Mucosa of rectum (tissue), 2 donors: Measurements from ENCODE around the gene ARPC1A.

Experiments used
- H3K27ac ChIP-seq, 2 donors: one replicate each; pipeline ENCODE4 v1.7.0; 2013; ENCODE audit warnings: inconsistent platforms in 2 of 2, low read depth in 2 of 2, low read length in 2 of 2
- H3K27me3 ChIP-seq, 2 donors: one replicate each; pipeline ENCODE4 v1.7.0; 2013; ENCODE audit warnings: low read length in 2 of 2; ENCODE audit not compliant: control insufficient read depth in 2 of 2, insufficient read depth in 2 of 2
- H3K36me3 ChIP-seq, 2 donors: one replicate each; pipeline ENCODE4 v1.7.0; 2013; ENCODE audit warnings: low read length in 2 of 2; ENCODE audit not compliant: control insufficient read depth in 2 of 2, insufficient read depth in 2 of 2
- H3K4me1 ChIP-seq, 2 donors: one replicate each; pipeline ENCODE4 v1.7.0; 2013; ENCODE audit warnings: low read length in 2 of 2, mild to moderate bottlenecking in 1 of 2; ENCODE audit not compliant: control insufficient read depth in 2 of 2, insufficient read depth in 2 of 2
- H3K4me3 ChIP-seq, 2 donors: one replicate each; pipeline ENCODE4 v1.7.0; 2013; ENCODE audit warnings: low read length in 2 of 2
- H3K9ac ChIP-seq, 2 donors: one replicate each; pipeline ENCODE4 v1.7.0; 2013; ENCODE audit warnings: low read length in 2 of 2, low read depth in 1 of 2, mild to moderate bottlenecking in 1 of 2
- H3K9me3 ChIP-seq, 2 donors: one replicate each; pipeline ENCODE4 v1.7.0; 2013; ENCODE audit warnings: low read length in 2 of 2; ENCODE audit not compliant: control insufficient read depth in 2 of 2
- donor health status: healthy.
- donor health status: Normal muscosa, but diverticular disease.

ARPC1A gene

GRCh38 chr7:99396418-99397296, 71.0 kb downstream of the ARPC1A start:
- no peaks in the 10 kb centered on the region for H3K9me3 ChIP-seq
- H3K9ac ChIP-seq, result no peak overlapping the region
- H3K4me1 ChIP-seq, result peaks cover 16 to 19% of the 10 kb centered on the region in 2 donors
- H3K4me3 ChIP-seq, result no peak overlapping the region
- H3K36me3 ChIP-seq, result peaks cover 57 to 71% of the 10 kb centered on the region in 2 donors
- no peak overlapping the region for H3K27ac ChIP-seq
- no peaks in the 10 kb centered on the region for H3K27me3 ChIP-seq

- no peaks in the 10 kb centered on the region for H3K9me3 ChIP-seq
- H3K27me3 ChIP-seq, result no peaks in the 10 kb centered on the region
- H3K4me1 ChIP-seq, result peaks cover 13 to 14% of the 10 kb centered on the region in 2 donors
- no peak overlapping the region for H3K27ac ChIP-seq
- H3K9ac ChIP-seq, result no peak overlapping the region
- H3K36me3 ChIP-seq, result peaks cover 57 to 68% of the 10 kb centered on the region in 2 donors
- H3K4me3 ChIP-seq, result no peak overlapping the region
Measured at GRCh38 chr7:99397297-99397983, 71.7 kb downstream of the ARPC1A start.

GRCh38 chr7:99398891-99399445, 73.3 kb downstream of the ARPC1A start:
- Histone ChIP-seq H3K27me3 (no peaks in the 10 kb centered on the region), H3K9ac (no peak overlapping the region), H3K4me3 (no peak overlapping the region), H3K27ac (no peak overlapping the region), H3K36me3 (peaks cover 63 to 81% of the 10 kb centered on the region in 2 donors), H3K9me3 (no peaks in the 10 kb centered on the region), H3K4me1 (peaks cover 0 to 2% of the 10 kb centered on the region in 2 donors)

DNA sequence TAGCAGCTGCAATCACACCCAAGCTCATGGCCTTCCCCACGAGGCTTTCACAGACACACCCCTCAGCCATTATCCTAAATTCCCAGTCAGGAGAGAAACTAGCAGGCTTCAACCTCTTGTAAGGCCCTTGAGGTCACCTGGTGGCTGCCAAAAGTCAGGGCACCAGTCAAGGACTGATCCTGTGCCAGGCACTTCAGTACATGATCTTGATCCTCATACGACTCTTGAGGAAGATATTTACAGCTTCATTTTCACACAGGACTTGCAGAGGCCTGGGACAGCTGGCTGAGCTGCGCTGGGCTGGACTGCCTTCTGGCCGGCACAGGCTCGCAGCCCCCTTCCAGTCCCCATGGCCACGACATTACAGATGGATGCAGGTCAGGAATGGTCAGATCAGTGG, 73.9 kb downstream of the ARPC1A start:
- H3K4me3 ChIP-seq, result no peak overlapping the region
- no peak overlapping the region for H3K27ac ChIP-seq
- no peaks in the 10 kb centered on the region for H3K4me1 ChIP-seq
- H3K27me3 ChIP-seq, result no peaks in the 10 kb centered on the region
- no peaks in the 10 kb centered on the region for H3K9me3 ChIP-seq
- no peak overlapping the region for H3K9ac ChIP-seq
- H3K36me3 ChIP-seq, result peaks cover 66 to 84% of the 10 kb centered on the region in 2 donors

GRCh38 chr7:99402854-99403253, 77.2 kb downstream of the ARPC1A start:
- Histone ChIP-seq H3K36me3 (peaks cover 43 to 58% of the 10 kb centered on the region in 2 donors), H3K4me1 (peaks cover 15% of the 10 kb centered on the region in 2 donors), H3K4me3 (no peak overlapping the region), H3K9ac (no peak overlapping the region), H3K27me3 (no peaks in the 10 kb centered on the region), H3K9me3 (no peaks in the 10 kb centered on the region), H3K27ac (no peak overlapping the region)

DNA sequence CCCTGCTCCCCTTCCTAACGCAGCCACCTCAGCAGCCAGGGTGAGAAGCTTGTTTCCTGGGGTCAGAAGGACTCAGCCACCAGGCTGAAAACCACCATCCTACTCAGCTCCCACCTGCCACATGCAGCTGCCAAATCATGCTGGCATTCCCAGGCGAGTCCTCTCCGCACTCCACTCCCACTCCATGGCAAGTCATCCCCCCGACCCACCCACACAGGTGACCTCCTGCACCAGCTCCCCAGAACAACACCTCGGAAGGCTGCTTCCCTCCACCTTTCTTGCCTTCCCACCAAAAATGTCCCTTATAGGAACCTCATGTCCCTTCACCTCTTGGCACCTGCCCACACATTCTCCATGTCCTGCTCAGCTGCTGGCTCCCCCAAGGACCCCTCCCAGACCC, 78.1 kb downstream of the ARPC1A start:
- peaks cover 36 to 49% of the 10 kb centered on the region in 2 donors for H3K36me3 ChIP-seq
- H3K4me1 ChIP-seq, result peaks cover 16% of the 10 kb centered on the region in 2 donors
- no peak overlapping the region for H3K4me3 ChIP-seq
- H3K27ac ChIP-seq, result no peak overlapping the region
- no peak overlapping the region for H3K9ac ChIP-seq
- H3K27me3 ChIP-seq, result no peaks in the 10 kb centered on the region
- no peaks in the 10 kb centered on the region for H3K9me3 ChIP-seq

- Histone ChIP-seq H3K4me3 (no peak overlapping the region), H3K27ac (no peak overlapping the region), H3K9ac (no peak overlapping the region), H3K9me3 (no peaks in the 10 kb centered on the region), H3K4me1 (peaks cover 16 to 17% of the 10 kb centered on the region in 2 donors), H3K27me3 (no peaks in the 10 kb centered on the region), H3K36me3 (peaks cover 30 to 42% of the 10 kb centered on the region in 2 donors)
Measured at GRCh38 chr7:99404235-99404976, 78.7 kb downstream of the ARPC1A start.

DNA sequence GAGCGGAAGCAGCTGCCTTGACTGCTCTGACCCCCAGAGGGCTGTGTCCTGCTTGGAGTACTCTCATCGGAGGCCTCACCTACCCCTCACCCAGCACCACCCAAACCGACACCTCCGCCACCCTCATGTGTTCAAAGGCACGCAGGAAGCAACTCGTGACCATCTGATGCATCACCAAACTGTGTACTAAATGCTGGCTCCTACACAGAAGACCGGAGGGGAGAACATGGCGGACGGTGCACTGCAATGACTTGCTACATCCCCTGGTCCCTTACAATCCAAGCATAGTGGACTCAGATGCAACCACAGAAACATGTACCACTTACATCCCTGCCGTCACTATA, 79.3 kb downstream of the ARPC1A start:
- H3K27ac ChIP-seq, result no peak overlapping the region
- H3K9ac ChIP-seq, result no peak overlapping the region
- H3K4me1 ChIP-seq, result peaks cover 18 to 21% of the 10 kb centered on the region in 2 donors
- H3K36me3 ChIP-seq, result peaks cover 25 to 37% of the 10 kb centered on the region in 2 donors
- no peaks in the 10 kb centered on the region for H3K27me3 ChIP-seq
- no peak overlapping the region for H3K4me3 ChIP-seq
- no peaks in the 10 kb centered on the region for H3K9me3 ChIP-seq

- Histone ChIP-seq H3K36me3 (peaks cover 25 to 32% of the 10 kb centered on the region in 2 donors), H3K4me1 (peaks cover 21 to 22% of the 10 kb centered on the region in 2 donors), H3K9me3 (no peaks in the 10 kb centered on the region), H3K9ac (peak overlapping the region in 1 of 2 donors; percentile 19), H3K27ac (no peak overlapping the region), H3K4me3 (no peak overlapping the region), H3K27me3 (no peaks in the 10 kb centered on the region)
Measured at GRCh38 chr7:99406557-99406956, 80.9 kb downstream of the ARPC1A start.
